ENCODE data around the gene RNF2.

DNA sequence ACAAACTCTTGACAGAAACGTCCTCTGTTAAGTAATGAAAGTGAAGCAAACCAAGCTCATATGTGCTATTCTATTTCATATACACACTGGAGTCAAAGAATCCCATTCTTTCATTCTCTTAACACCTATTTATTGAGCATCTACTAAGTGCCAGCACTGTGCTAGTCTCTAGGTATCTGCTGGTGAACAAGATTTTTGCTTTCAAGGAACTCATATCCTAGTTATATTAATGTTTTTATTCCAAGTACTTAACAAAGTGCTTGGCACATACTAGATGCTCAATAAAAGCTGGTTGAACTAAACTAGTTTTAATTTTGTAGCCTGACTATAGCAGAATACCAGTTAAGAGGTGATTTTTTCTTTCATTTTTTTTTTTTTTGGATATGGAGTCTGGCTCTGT, 3.6 kb upstream of the RNF2 start:
- no peak for TF ChIP-seq YY1 (IDR thresholded peaks at IDR 0.05)
- TF ChIP-seq, protein P1, sequence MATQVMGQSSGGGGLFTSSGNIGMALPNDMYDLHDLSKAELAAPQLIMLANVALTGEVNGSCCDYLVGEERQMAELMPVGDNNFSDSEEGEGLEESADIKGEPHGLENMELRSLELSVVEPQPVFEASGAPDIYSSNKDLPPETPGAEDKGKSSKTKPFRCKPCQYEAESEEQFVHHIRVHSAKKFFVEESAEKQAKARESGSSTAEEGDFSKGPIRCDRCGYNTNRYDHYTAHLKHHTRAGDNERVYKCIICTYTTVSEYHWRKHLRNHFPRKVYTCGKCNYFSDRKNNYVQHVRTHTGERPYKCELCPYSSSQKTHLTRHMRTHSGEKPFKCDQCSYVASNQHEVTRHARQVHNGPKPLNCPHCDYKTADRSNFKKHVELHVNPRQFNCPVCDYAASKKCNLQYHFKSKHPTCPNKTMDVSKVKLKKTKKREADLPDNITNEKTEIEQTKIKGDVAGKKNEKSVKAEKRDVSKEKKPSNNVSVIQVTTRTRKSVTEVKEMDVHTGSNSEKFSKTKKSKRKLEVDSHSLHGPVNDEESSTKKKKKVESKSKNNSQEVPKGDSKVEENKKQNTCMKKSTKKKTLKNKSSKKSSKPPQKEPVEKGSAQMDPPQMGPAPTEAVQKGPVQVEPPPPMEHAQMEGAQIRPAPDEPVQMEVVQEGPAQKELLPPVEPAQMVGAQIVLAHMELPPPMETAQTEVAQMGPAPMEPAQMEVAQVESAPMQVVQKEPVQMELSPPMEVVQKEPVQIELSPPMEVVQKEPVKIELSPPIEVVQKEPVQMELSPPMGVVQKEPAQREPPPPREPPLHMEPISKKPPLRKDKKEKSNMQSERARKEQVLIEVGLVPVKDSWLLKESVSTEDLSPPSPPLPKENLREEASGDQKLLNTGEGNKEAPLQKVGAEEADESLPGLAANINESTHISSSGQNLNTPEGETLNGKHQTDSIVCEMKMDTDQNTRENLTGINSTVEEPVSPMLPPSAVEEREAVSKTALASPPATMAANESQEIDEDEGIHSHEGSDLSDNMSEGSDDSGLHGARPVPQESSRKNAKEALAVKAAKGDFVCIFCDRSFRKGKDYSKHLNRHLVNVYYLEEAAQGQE (IDR thresholded peaks at IDR 0.05), result no peak
- TF ChIP-seq GABPA (IDR thresholded peaks at IDR 0.05 in 1 of 2, conservative IDR thresholded peaks at IDR 0.05 in 1 of 2), result no peak
- TF ChIP-seq, protein P2, sequence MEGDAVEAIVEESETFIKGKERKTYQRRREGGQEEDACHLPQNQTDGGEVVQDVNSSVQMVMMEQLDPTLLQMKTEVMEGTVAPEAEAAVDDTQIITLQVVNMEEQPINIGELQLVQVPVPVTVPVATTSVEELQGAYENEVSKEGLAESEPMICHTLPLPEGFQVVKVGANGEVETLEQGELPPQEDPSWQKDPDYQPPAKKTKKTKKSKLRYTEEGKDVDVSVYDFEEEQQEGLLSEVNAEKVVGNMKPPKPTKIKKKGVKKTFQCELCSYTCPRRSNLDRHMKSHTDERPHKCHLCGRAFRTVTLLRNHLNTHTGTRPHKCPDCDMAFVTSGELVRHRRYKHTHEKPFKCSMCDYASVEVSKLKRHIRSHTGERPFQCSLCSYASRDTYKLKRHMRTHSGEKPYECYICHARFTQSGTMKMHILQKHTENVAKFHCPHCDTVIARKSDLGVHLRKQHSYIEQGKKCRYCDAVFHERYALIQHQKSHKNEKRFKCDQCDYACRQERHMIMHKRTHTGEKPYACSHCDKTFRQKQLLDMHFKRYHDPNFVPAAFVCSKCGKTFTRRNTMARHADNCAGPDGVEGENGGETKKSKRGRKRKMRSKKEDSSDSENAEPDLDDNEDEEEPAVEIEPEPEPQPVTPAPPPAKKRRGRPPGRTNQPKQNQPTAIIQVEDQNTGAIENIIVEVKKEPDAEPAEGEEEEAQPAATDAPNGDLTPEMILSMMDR (IDR thresholded peaks at IDR 0.05; ENCODE audit: low read depth, low read length, missing input control), result no peak
- no peak for TF ChIP-seq EGR1 (IDR thresholded peaks at IDR 0.05; ENCODE audit: low read depth in 2 of 2)
- TF ChIP-seq RAD21 (IDR thresholded peaks at IDR 0.05), result no peak

Measured in liver (tissue), 3 donors.